GM18868 (cell line): ENCODE measurements around the gene UFD1.

Source experiments
- ATAC-seq: cut with Tn5 transposase; IDR thresholded peaks from one replicate; pipeline ENCODE4 v1.9.1; 2021; ENCODE audit warnings: mild to moderate bottlenecking, moderate library complexity; ENCODE audit not compliant: unreplicated experiment

The UFD1 gene

GRCh38 chr22:19472233-19472632 lies 6.8 kb downstream of the UFD1 start:
- no peak for ATAC-seq

- ATAC-seq: no peak
These were observed 7.4 kb downstream of the UFD1 start for GRCh38 chr22:19471572-19471971.

GRCh38 chr22:19470010-19470409 lies 9.0 kb downstream of the UFD1 start:
- ATAC-seq: no peak

GRCh38 chr22:19469421-19469820 lies 9.6 kb downstream of the UFD1 start:
- ATAC-seq: no peak

GRCh38 chr22:19467912-19468311 lies 11.1 kb downstream of the UFD1 start:
- no peak for ATAC-seq

GRCh38 chr22:19466848-19467752 lies 11.9 kb downstream of the UFD1 start:
- ATAC-seq: no peak

- no peak for ATAC-seq
These were observed 12.8 kb downstream of the UFD1 start for GRCh38 chr22:19466126-19466716.

- ATAC-seq: no peak
These were observed 14.0 kb downstream of the UFD1 start for GRCh38 chr22:19464975-19465374.

GRCh38 chr22:19464546-19464945 lies 14.4 kb downstream of the UFD1 start:
- no peak for ATAC-seq

GRCh38 chr22:19463491-19464469 lies 15.2 kb downstream of the UFD1 start:
- no peak for ATAC-seq

- no peak for ATAC-seq
These were observed 16.0 kb downstream of the UFD1 start for GRCh38 chr22:19463008-19463407.

GRCh38 chr22:19461506-19461905 lies 17.5 kb downstream of the UFD1 start:
- ATAC-seq: no peak

- ATAC-seq: no peak
These were observed 19.0 kb downstream of the UFD1 start for GRCh38 chr22:19460036-19460435.

GRCh38 chr22:19457828-19458428 lies 21.1 kb downstream of the UFD1 start:
- no peak for ATAC-seq

- ATAC-seq: no peak
These were observed 22.5 kb downstream of the UFD1 start for GRCh38 chr22:19456541-19456940.

GRCh38 chr22:19455585-19456370 lies 23.2 kb downstream of the UFD1 start:
- no peak for ATAC-seq

GRCh38 chr22:19455033-19455432 lies 24.0 kb downstream of the UFD1 start:
- ATAC-seq: no peak

GRCh38 chr22:19454156-19454555 lies 24.8 kb downstream of the UFD1 start:
- no peak for ATAC-seq

- no peak for ATAC-seq
These were observed 25.3 kb downstream of the UFD1 start for GRCh38 chr22:19453718-19454117.

GRCh38 chr22:19451570-19451969 lies 27.4 kb downstream of the UFD1 start:
- no peak for ATAC-seq
